GM10266 (cell line): ENCODE results near the gene SYTL3.

Experiments used
- DNase-seq: peaks from one replicate; pipeline ENCODE4 v3.0.0; 2012; ENCODE audit errors: extremely low spot score
- TF ChIP-seq, protein P1 (sequence below): IDR thresholded peaks from 2 replicates; pipeline ENCODE4 v1.5.1; 2012; ENCODE audit warnings: mild to moderate bottlenecking, low read depth; ENCODE audit not compliant: control insufficient read depth, insufficient read depth; ENCODE audit errors: missing control alignments

SYTL3 gene

DNA sequence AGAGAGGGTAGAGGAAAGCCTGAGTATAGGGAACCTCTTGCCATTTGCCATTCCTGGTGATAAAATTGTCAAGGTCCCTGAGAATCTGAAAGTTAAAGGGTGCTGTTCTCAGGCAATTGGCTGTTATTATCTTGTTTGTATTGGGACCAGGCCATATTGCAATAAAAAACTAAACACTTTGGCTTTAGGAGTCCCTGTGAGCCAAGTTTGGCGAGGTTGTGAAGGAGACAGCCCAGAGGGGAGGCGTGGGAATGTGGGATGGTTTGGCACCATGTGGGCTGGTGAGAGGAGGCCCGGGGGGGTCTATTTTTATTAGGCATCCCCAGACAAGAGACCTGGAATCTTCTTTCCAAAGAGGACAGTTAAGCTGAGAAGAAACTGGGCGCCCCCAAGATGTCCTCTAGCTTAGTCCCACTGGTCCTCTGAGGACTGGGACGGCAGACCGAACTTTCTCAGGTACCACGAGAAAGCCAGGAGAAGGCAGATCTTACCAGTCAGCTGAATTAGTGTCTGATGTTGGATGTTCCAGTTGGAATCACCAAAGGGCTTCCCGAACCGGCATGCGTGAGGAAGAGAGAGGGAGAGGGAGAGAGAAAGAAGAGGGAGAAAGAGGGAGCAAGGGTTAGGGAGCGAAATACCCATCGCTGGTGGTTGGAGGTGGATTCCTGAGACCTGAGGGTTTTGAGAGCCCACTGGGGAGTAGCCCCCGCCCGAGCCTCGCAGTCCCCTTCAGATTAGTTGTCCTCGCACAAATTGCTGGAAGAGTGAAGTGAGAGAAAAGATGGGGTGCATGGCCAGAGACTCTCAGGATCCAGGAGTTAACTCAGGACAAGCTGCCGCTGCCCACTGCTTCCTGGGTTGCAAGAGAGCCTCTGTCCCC is 29.7 kb upstream of the SYTL3 start:
- DNase-seq: no peak
- TF ChIP-seq, protein P1, sequence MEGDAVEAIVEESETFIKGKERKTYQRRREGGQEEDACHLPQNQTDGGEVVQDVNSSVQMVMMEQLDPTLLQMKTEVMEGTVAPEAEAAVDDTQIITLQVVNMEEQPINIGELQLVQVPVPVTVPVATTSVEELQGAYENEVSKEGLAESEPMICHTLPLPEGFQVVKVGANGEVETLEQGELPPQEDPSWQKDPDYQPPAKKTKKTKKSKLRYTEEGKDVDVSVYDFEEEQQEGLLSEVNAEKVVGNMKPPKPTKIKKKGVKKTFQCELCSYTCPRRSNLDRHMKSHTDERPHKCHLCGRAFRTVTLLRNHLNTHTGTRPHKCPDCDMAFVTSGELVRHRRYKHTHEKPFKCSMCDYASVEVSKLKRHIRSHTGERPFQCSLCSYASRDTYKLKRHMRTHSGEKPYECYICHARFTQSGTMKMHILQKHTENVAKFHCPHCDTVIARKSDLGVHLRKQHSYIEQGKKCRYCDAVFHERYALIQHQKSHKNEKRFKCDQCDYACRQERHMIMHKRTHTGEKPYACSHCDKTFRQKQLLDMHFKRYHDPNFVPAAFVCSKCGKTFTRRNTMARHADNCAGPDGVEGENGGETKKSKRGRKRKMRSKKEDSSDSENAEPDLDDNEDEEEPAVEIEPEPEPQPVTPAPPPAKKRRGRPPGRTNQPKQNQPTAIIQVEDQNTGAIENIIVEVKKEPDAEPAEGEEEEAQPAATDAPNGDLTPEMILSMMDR: no peak

DNA sequence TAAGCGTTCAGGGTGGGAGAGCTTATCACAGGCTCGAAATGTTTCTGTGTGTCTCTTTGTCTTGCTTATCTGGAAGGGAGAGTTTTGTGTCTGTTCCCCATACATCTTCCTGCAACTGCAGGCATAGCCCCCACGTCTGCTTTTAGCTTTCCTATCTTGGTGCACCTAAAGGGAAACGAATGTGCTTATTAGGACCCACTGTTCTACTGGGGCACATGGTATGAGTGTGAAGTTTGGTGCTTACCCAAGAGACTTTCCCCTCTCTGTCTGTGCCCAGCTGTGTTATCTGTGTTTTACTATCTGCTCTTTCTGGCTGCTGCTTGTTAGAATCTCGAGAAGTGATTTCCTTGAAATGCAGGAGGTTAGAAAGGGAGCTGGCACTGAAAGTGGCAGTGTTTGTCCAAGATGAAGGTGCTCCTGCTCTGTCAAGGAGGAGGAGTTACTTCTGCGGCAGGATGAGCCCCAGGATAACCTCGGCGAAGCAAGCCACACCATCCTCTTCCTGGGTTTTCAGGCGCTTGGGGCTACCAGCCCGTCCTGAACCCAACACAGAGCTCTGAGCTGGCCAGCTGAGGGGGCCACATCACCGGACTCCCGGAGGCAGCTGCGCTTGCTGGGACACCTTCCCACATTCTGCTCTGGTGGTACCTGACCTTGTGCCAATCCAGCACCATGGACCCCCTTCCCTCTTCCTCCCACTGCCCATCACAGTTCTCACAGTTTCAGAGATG is 28.7 kb upstream of the SYTL3 start:
- DNase-seq: no peak
- TF ChIP-seq, protein P1: no peak

DNA sequence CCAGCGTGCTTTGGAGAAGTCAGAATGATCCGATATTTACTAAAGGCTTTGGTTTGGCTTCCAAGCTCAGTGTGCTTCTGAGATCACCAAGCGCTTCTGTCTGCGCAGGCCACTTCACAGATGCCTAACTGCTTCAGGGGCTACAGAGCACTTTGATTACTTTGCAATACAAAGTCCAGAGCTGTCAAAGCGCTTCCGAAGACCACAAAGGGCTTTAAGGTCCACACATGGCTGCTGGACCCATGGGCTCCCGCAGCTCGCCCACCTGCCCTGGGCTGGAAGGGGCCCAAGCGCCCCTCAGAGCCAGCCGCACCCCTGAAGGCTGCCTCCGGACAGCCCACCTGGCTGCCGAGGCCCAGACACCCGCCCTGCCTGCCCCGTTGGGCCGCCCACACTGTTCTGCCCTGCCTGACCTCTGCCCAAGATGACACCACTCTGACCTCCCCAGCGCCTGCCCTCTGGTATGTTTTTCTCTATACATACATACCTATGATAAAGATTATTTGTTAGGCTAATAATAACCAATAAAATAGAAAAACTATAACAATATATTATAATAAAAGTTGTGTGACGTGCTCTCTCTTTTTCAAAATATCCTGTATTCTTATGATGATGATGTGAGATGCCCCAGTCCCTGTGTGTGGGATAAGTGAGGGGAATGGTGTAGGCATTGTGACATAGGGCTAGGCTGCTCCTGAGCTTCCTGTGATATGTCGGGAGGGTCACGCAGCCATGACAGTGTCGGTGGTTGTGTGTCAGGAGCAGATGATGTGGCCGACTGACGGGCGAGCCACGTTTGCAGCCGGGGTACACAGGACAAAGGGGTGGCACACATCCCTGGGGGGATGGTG is 27.9 kb upstream of the SYTL3 start:
- TF ChIP-seq, protein P1: no peak
- no peak for DNase-seq

DNA sequence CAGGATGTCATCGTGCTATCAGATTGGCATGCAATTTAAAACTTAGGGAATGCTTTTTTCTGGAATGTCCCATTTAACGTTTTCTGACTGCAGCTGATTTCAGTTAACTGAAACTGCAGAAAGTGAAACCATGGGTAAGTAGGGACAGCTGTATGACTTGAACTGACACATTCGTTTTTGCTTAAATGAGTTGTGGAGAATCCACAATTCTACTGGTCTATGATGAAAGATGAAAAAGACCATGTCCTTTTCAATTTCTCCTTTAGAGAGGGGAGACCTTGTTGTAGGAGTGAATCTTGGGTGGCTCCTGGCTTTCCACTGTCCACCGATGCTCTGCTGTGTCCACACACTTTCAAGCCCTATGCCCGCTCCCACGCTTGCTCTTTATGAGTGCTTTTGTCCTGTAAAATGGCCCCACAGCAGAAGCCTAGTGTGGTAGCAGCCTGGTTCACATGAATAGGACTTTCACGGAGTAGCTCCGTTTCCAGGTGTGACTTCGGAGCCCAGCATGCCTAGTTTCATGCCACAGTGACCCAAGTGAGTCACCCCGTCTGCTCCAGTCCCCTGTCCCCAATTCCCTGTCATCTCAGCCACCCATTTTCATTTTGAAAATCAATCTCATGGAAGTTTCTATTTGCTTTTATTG is 27.2 kb upstream of the SYTL3 start:
- DNase-seq: peak; percentile 61

DNA sequence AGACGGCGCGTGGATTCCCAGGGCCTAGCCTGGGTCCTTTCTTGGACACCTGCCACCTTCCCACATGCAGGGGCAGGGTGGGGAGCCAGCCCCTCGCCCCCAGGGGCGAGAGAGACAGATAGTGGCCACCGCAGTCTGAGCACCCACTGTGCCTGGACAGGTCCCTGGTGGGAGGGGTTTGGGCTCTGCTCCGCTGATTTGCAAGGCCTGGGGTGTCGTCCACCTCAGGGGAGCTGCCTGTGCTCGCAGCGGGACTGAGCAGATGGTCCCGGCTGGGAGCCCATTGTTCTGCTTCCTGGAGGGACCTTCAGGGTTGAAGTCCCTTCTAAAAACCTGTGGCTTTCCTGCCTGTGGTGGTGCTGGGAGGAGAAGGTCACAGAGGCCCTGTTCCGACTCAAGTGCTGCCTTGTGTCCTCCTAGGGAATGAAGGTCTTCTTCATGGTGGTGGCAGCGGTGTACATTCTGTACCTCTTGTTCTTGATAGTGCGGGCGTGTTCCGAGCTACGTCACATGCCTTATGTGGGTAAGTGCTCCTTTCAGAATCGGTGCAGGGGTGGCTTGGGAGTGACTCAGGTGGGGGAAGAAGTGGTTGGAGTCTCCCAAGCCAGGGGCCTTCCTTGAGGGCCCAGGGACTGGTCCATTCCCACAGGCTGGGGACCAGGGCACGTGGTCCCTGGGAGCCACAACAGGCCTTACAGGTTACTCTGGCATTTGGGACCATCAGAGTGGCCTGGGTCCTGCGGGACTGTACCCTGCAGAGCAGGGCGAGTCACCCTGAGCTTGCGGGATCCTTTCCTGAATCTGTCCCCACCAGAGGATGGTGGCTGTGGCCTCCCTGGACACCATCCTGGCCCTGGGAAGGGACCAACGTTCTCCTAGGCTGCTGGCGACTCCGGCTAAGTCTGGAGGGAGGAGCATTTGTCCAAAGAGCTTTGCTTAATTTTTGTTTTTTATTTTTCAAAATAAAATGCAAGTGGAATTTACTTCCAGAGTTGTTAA is 24.9 kb upstream of the SYTL3 start:
- DNase-seq: no peak
- TF ChIP-seq, protein P1: no peak

More for the DNA sequence above, 27.2 kb upstream of the SYTL3 start:
- TF ChIP-seq, protein P1: no peak

DNA sequence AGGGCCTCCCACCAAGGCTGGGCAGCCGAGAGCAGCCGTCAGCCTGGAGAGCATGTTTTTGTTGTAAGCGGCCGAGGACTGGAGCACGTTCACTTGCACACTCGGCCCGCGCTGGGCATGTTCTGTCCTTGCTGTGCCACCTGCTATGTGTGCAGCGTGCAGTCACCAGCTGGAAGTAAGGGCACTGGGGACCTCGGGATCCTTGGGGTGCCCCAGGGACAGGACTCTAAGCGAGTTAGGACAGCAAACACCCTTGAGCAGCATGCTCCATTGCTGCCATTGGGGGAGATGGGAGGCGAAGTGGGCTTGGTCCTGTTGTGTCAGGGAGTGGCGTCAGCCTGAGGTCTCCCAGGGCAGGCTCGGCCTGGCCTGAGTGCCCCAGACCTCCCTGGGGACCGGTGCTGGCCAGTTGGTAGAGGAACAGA is 24.0 kb upstream of the SYTL3 start:
- TF ChIP-seq, protein P1: no peak
- DNase-seq: no peak
